H9 (cell line): Measurements from ENCODE around the gene PARK7. TPM values are rescaled to one million over a fixed set of nuclear protein-coding genes. Genes with fewer than 3 reads are reported as not detected.

Experiments
- DNase-seq: peaks from one replicate; pipeline ENCODE4 v3.0.0-alpha.2; 2017
- H2AFZ ChIP-seq: one replicate; pipeline ENCODE4 v1.6.1; 2013; ENCODE audit warnings: mild to moderate bottlenecking, low read length, control low read depth, moderate library complexity
- H2AK5ac ChIP-seq: 2 replicates; pipeline ENCODE4 v1.6.1; 2013; ENCODE audit warnings: low read length, control low read depth, mixed read lengths; ENCODE audit not compliant: insufficient read length
- H2BK120ac ChIP-seq: one replicate; pipeline ENCODE4 v1.6.1; 2013; ENCODE audit warnings: low read depth, mild to moderate bottlenecking, low read length, control low read depth, inconsistent platforms; ENCODE audit not compliant: poor library complexity, severe bottlenecking
- H2BK12ac ChIP-seq: 2 replicates; pipeline ENCODE4 v1.6.1; 2013; ENCODE audit warnings: low read length, control low read depth, mixed read lengths, low read depth; ENCODE audit not compliant: insufficient read length
- H2BK15ac ChIP-seq: 2 replicates; pipeline ENCODE4 v1.6.1; 2013; ENCODE audit warnings: low read depth, low read length, control low read depth
- H2BK20ac ChIP-seq: one replicate; pipeline ENCODE4 v1.6.1; 2013; ENCODE audit warnings: low read depth, mild to moderate bottlenecking, low read length, control low read depth, inconsistent platforms; ENCODE audit not compliant: poor library complexity, severe bottlenecking
- H2BK5ac ChIP-seq: 2 replicates; pipeline ENCODE4 v1.6.1; 2013; ENCODE audit warnings: low read length, control low read depth, mixed read lengths; ENCODE audit not compliant: insufficient read length
- H3K14ac ChIP-seq: 2 replicates; pipeline ENCODE4 v1.6.1; 2013; ENCODE audit warnings: low read length, control low read depth; ENCODE audit not compliant: insufficient read depth
- H3K18ac ChIP-seq: 2 replicates; pipeline ENCODE4 v1.6.1; 2013; ENCODE audit warnings: low read depth, mild to moderate bottlenecking, mixed read lengths, low read length, control low read depth; ENCODE audit not compliant: insufficient read length
- H3K23ac ChIP-seq: 2 replicates; pipeline ENCODE4 v1.6.1; 2013; ENCODE audit warnings: low read length, control low read depth, mixed read lengths, low read depth; ENCODE audit not compliant: insufficient read length
- H3K23me2 ChIP-seq: 2 replicates; pipeline ENCODE4 v1.6.1; 2013; ENCODE audit warnings: low read depth, mild to moderate bottlenecking, mixed read lengths, low read length, control low read depth; ENCODE audit not compliant: insufficient read length, poor library complexity, severe bottlenecking
- H3K27ac ChIP-seq: 2 replicates; pipeline ENCODE4 v1.5.1; 2013; ENCODE audit warnings: low read length, control low read depth, mixed read lengths, low read depth; ENCODE audit not compliant: insufficient read length
- H3K27me3 ChIP-seq: 2 replicates; pipeline ENCODE4 v1.6.1; 2013; ENCODE audit warnings: low read length, control low read depth, inconsistent platforms; ENCODE audit not compliant: insufficient read depth
- H3K4ac ChIP-seq: 2 replicates; pipeline ENCODE4 v1.6.1; 2013; ENCODE audit warnings: low read depth, mild to moderate bottlenecking, control low read depth, inconsistent platforms, low read length, moderate library complexity
- H3K4me1 ChIP-seq: 2 replicates; pipeline ENCODE4 v1.6.1; 2013; ENCODE audit warnings: low read length, control low read depth, inconsistent platforms; ENCODE audit not compliant: insufficient read depth
- H3K4me2 ChIP-seq: 2 replicates; pipeline ENCODE4 v1.6.1; 2013; ENCODE audit warnings: low read length, control low read depth, mixed read lengths; ENCODE audit not compliant: insufficient read length, insufficient read depth
- H3K56ac ChIP-seq: 2 replicates; pipeline ENCODE4 v1.6.1; 2013; ENCODE audit warnings: low read depth, mild to moderate bottlenecking, mixed read lengths, low read length, control low read depth; ENCODE audit not compliant: insufficient read length
- H3K79me1 ChIP-seq: 2 replicates; pipeline ENCODE4 v1.6.1; 2013; ENCODE audit warnings: low read depth, mild to moderate bottlenecking, moderate library complexity, low read length, control low read depth, inconsistent platforms; ENCODE audit not compliant: insufficient read depth, poor library complexity, severe bottlenecking
- H3K79me2 ChIP-seq: 2 replicates; pipeline ENCODE4 v1.6.1; 2013; ENCODE audit warnings: low read length, control low read depth, inconsistent platforms; ENCODE audit not compliant: insufficient read depth
- H3K9ac ChIP-seq: 2 replicates; pipeline ENCODE4 v1.6.1; 2013; ENCODE audit warnings: low read length, control low read depth, mixed read lengths; ENCODE audit not compliant: insufficient read length; ENCODE audit errors: extremely low read depth
- H3K9me3 ChIP-seq: one replicate; pipeline ENCODE4 v1.6.1; 2013; ENCODE audit warnings: low read depth, low read length, inconsistent platforms; ENCODE audit not compliant: control insufficient read depth
- H3T11ph ChIP-seq: one replicate; pipeline ENCODE4 v1.6.1; 2013; ENCODE audit warnings: mild to moderate bottlenecking, low read length, control low read depth, inconsistent platforms
- H4K20me1 ChIP-seq: one replicate; pipeline ENCODE4 v1.6.1; 2013; ENCODE audit not compliant: control insufficient read depth, insufficient read length, insufficient read depth
- H4K5ac ChIP-seq: 2 replicates; pipeline ENCODE4 v1.6.1; 2013; ENCODE audit warnings: low read depth, mild to moderate bottlenecking, mixed read lengths, low read length, control low read depth; ENCODE audit not compliant: insufficient read length
- H4K8ac ChIP-seq: replicated peaks from 2 replicates; pipeline ENCODE4 v1.6.1; 2013; ENCODE audit warnings: low read length, control low read depth, mixed read lengths, low read depth; ENCODE audit not compliant: insufficient read length
- H4K91ac ChIP-seq: 2 replicates; pipeline ENCODE4 v1.6.1; 2013; ENCODE audit warnings: low read depth, mild to moderate bottlenecking, moderate library complexity, mixed read lengths, low read length, control low read depth; ENCODE audit not compliant: insufficient read length
- H3K27ac Mint-ChIP-seq, 3 experiments: 2 replicates in 2 of 3; 3 replicates in 1 of 3; pipeline ENCODE4 v1.8.0; 2020 to 2021; ENCODE audit warnings: mixed read lengths in 3 of 3, mild to moderate bottlenecking in 1 of 3, moderate library complexity in 1 of 3
- H3K27me3 Mint-ChIP-seq: 2 replicates; pipeline ENCODE4 v1.8.0; 2021; ENCODE audit warnings: low read depth, mild to moderate bottlenecking, moderate library complexity, mixed read lengths
- H3K36me3 Mint-ChIP-seq, 3 experiments: 2 replicates in 2 of 3; 3 replicates in 1 of 3; pipeline ENCODE4 v1.8.0; 2020 to 2021; ENCODE audit warnings: low read depth in 3 of 3, mixed read lengths in 3 of 3; ENCODE audit not compliant: insufficient read depth in 1 of 3
- H3K4me1 Mint-ChIP-seq, 2 experiments: 2 replicates each; pipeline ENCODE4 v1.8.0; 2020; ENCODE audit warnings: mixed read lengths in 2 of 2
- H3K4me3 Mint-ChIP-seq, 2 experiments: 2 replicates in 1 of 2; 3 replicates in 1 of 2; pipeline ENCODE4 v1.8.0; 2020 to 2021; ENCODE audit warnings: mild to moderate bottlenecking in 2 of 2, mixed read lengths in 2 of 2, moderate library complexity in 1 of 2
- H3K9me3 Mint-ChIP-seq, 2 experiments: 2 replicates in 1 of 2; 3 replicates in 1 of 2; pipeline ENCODE4 v1.8.0; 2020; ENCODE audit warnings: mild to moderate bottlenecking in 2 of 2, mixed read lengths in 2 of 2, moderate library complexity in 1 of 2
- CTCF ChIP-seq: fragments of 200-600 bp; sonication (generic); conservative IDR thresholded peaks from 3 replicates; pipeline ENCODE4 v1.8.0; 2021; ENCODE audit warnings: antibody characterized with exemption, mild to moderate bottlenecking
- WGBS: extraction: QIAGEN DNeasy Blood & Tissue Kit; methylation state at CpG from one replicate; pipeline ENCODE4 v1.1.7; 2013; ENCODE audit warnings: missing lambda C conversion rate, low lambda C conversion rate, mixed read lengths; ENCODE audit not compliant: insufficient read length; ENCODE audit errors: extremely low coverage; 5-methylcytosine and 5-hydroxymethylcytosine counted together
- total RNA-seq: library from RNA; stranded (reverse); gene quantifications from 2 replicates; pipeline ENCODE4 v1.2.1, GENCODE V29; 2021

PARK7 gene
- total RNA-seq, 1 experiment from 2014 or later = 370 TPM

DNA sequence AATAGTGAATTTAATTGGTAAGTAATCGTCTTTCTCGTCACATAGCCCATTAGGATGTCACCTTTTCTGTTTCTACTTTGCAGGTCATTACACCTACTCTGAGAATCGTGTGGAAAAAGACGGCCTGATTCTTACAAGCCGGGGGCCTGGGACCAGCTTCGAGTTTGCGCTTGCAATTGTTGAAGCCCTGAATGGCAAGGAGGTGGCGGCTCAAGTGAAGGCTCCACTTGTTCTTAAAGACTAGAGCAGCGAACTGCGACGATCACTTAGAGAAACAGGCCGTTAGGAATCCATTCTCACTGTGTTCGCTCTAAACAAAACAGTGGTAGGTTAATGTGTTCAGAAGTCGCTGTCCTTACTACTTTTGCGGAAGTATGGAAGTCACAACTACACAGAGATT, 23.3 kb downstream of the PARK7 start:
- Mint-ChIP-seq H3K36me3 (peaks cover 47 to 71% (median 57%) of the 10 kb centered on the region in 3 experiments), H3K9me3 (no peaks in the 10 kb centered on the region), H3K4me3 (no peak overlapping the region), H3K27ac (peak overlapping the region in 1 of 3 experiments; percentile 51; a peak in 1 of 7 replicates), H3K4me1 (peaks cover 14 to 25% of the 10 kb centered on the region in 2 experiments), H3K27me3 (no peaks in the 10 kb centered on the region)
- Histone ChIP-seq H3K56ac (no peak overlapping the region), H3K4me1 (no peaks in the 10 kb centered on the region), H3K14ac (no peak overlapping the region), H3K4ac (no peak overlapping the region), H3K27me3 (no peaks in the 10 kb centered on the region), H3K4me2 (no peak overlapping the region), H2AK5ac (no peak overlapping the region), H3K18ac (no peak overlapping the region), H2BK120ac (no peak overlapping the region), H4K5ac (no peak overlapping the region), H3K79me2 (no peaks in the 10 kb centered on the region), H3K9me3 (no peaks in the 10 kb centered on the region), H4K91ac (no peak overlapping the region), H4K8ac (no peak overlapping the region), H3T11ph (no peak overlapping the region), H3K23me2 (no peaks in the 10 kb centered on the region), H2AFZ (no peak overlapping the region), H4K20me1 (no peaks in the 10 kb centered on the region), H2BK15ac (no peak overlapping the region), H3K9ac (no peak overlapping the region), H2BK5ac (no peak overlapping the region), H3K79me1 (no peaks in the 10 kb centered on the region), H2BK20ac (no peak overlapping the region), H3K27ac (no peak overlapping the region), H3K23ac (no peak overlapping the region), H2BK12ac (no peak overlapping the region)
- WGBS = no CpG with 5 or more reads among the region's 15 CpGs
- DNase-seq = no peak
- TF ChIP-seq CTCF = no peak
